Measurements from ENCODE around the gene SLC2A4RG.

GRCh38 chr20:63766695-63767426, 27.3 kb downstream of the SLC2A4RG start:
- TF ChIP-seq GATA2 (IDR thresholded peaks at IDR 0.05; ENCODE audit: low read depth, low read length) (no peak), GATA3 (IDR thresholded peaks at IDR 0.05; ENCODE audit: low read depth, low read length) (no peak)
